HG02678 (cell line): ENCODE results near the gene CEP170B.
"Not testable (repeated sequence)": the region's sequence is repeated elsewhere in the genome, so short reads cannot be mapped to it uniquely, and the experiment has no call there.

Source experiments
- ATAC-seq: cut with Tn5 transposase; IDR thresholded peaks from one replicate; pipeline ENCODE4 v1.9.1; 2021; ENCODE audit warnings: mild to moderate bottlenecking, moderate library complexity; ENCODE audit not compliant: unreplicated experiment

CEP170B gene

DNA sequence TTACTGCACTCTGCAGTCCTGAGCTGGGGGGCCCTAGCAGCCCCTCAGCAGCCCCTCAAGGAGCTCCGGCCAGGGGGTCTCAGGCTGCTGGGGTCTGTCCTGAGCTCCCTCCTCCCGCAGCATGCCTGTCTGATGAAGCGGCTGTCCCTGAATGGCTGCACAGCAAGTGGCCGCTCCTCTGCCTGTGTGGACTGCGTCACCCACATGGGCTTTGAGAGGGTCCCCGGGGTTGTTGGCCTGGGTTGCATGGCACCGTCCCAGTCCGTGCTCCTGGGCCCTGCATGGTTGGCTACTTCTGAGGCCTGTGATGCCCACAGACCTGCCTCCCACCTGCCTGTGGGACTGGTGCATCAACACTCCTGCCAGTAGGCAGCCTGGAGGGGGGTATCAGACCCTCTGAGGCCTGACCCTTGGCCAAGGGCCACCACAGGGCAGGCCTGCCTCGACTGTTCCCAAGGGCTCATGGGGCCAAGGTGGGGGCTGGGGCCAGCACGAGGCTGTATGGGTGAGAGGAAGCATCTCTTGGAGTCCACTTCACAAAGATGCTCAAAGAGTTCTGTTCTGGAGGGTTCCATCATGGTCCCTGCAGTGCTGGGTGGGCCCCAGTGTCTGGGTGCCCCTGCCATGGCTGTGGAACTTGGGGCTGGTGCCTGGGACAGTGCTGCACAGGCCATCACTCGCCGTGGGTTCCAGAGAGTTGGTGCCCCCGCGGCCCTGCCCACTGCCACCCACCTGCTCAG is 12.2 kb downstream of the CEP170B start:
- no peak for ATAC-seq

DNA sequence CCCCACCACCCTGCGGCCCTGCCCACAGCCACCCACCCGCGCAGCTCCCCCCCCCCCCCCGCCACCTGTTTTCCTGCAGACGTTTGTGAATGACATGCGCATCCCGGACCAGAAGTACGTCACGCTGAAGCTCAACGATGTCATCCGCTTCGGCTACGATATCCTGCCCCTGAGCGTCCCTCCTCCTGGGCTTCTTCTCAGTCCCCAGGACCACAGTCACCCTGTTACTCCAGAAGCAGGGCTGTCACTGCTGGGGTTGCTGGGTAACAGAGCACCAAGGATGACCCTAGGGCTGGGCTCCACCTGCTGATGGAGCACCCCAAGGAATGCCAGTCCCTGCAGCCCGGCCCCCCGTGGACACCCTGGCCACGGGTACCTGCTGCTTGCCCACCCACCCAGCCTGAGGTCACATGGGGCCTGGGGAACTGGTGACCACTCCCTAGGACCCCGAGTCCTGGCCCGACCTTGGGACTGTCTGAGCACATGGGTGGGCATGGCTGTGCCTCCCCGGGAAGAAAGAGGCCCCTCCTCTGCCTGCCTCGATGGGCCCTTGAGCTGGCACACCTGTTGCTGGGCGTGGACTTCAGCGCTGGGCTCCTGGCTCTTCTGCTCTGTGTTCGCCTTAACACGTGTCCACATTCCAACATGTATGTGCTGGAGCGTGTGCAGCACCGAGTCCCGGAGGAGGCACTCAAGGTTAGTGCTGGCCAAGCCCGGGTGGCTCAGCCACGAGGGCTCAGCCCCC is 12.9 kb downstream of the CEP170B start:
- no peak for ATAC-seq

DNA sequence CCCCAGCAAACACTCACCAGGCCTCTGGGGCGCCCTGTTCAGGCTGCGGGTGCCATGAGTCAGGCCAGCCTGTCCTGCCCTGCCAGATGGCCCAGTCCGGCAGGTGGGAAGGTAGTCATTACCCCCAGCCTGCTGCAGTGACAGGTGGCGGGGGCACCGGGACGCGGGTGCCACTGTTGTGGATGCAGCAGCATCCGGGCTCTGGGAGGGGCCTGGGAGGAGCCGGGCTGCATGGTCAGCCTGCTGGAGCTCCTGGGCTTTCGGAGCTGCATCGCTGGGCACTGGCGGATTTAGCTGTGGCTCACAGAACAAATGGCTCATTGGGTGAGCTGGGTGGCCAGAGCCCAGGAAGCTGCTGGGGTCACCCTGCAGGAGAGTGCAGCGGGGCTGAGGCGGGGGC is 13.5 kb downstream of the CEP170B start:
- no peak for ATAC-seq

DNA sequence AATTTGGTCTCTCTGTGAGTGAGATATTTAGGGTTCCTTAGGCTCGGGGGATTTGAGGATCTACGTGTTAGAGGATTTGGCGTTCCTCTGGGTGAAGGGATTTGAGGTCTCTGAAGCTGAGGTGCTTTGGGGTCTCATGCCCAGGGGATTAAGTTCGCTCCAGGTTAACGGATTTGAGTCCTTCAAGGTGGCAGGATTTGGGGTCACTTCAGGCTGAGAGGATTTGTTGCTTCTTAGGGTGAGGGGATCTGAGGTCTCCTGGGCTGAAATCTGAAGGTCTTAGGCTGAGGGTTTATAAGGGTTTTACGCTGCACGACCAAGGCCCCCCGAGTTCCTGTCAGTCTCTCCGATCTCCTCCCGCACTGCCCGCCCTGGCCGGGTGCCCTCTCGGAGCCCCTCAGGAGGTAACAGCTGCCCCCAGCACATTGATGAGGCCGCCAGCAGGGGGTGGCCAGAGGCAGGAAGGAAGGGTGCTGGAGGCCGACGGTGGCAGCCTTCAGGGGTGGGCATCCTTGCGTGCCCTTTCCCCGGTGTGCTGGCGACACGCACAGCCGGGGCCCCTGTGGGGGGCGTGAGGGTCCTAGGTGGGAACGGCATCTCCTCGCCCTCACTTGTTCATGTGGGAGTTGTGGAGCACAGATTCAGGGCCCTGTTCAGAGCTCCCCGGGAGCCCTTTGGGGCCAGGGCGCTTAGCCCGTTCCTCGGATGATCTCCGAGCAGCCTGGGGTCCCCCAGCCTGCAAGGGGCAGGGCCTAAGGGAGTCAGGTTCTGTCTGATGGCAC is 14.3 kb downstream of the CEP170B start:
- no peak for ATAC-seq

DNA sequence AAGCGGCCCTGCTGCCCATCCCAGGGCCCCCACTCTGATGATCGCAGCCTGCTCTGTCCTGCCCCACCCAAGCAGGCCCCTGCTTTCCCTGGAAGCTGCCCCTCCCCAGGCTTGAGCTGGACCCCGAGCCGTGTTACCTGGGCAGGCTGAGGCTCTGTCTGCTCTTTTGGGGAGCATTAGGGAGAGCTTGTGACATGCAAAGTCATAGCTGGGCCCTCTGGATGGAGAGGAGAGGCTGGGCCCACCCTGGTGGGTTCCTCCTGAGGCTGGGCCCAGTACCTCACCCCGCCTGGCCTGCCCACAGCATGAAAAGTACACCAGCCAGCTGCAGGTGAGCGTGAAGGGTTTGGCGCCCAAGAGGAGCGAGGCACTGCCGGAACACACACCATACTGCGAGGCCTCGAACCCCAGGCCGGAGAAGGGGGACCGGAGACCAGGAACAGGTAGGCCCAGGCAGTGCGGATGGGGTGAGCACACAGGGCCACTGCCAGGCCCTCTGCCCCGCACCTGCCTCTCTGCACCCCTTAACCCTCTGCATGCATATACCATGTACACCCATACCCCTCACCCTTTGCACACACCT is 15.0 kb downstream of the CEP170B start:
- no peak for ATAC-seq

DNA sequence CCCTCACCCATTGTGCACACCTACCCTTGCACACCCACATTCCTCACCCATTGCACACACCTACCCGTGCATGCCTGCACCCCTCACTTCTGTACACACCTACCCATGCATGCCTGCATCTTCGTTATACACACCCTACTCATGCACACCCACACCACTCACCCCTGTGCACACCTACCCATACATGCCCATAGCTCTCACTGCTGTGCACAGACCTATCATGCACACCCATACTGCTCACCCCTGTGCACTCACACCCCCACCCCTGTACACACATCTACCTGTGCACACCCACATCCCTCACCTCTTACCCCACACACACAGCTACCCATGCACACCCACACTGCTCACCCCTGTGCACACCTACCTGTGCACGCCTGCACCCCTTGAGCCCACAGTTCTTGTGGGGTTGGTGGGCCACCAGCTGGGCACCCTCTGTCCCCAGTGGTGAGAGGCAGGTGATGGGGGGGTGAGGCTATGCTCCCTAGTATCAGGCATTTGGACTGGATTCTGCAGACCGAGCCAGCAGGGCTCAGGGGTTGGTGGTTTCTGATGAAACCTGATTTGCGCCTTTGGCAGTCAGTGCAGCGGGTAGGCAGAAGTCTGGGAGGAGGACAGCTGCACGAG is 15.6 kb downstream of the CEP170B start:
- ATAC-seq: no peak

DNA sequence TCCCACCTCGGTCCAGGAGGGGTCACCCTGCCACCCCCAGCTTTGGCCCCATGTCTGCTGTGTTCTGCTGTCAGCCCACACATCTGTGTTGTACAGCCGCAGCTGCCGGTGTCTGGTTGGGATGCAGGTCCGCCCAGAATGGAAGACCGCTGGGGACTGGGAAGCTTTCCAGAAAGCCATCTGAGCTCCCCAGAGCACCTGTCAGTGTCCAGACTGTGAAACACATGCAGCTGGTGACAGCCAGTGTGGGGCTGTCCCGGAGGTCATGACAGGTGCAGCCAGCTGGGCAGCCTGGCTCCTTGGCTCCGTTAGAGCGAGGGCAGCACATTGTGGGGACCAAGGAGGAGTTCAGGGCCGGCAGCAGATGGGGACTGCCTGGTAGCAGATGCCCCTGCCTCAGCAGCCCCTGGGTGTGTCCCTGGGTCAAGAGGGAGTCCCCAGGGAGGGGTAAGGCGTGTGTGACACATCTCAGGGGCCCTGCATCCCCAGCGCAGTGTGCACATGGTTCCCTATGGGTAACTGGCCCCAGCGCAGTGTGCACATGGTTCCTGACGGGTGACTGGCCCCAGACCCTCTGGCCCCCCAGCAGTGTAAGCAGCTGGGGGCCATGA is 16.4 kb downstream of the CEP170B start:
- no peak for ATAC-seq

DNA sequence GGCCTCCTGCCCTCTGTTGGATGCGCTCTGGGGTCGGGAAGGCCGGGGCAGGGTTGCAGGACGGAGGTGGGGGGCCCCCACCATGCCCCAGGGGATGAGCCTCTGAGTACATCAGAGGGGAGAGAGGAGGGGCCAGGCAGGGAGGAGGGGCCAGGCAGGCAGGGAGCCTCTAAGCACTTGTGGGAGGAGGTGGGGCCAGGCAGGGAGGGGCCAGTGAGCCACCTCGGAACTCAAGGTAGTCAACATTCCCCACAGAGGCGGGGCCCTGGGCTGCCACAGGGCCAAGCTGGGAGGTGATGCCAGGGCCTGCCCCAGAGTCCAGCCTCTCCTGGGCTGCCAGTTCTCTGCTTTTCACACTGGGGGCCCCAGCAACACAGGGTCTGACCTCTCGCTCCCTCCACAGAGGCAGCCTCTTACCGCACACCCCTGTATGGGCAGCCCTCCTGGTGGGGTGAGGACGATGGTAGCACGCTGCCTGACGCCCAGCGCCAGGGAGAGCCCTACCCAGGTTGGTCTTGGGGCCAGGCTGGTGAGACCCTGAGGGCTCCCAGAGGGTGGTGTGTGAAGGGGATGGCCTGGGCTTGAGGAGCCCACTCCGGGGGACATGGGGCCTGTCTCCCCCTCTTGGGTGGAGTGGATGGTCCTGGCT is 17.4 kb downstream of the CEP170B start:
- ATAC-seq: no peak

DNA sequence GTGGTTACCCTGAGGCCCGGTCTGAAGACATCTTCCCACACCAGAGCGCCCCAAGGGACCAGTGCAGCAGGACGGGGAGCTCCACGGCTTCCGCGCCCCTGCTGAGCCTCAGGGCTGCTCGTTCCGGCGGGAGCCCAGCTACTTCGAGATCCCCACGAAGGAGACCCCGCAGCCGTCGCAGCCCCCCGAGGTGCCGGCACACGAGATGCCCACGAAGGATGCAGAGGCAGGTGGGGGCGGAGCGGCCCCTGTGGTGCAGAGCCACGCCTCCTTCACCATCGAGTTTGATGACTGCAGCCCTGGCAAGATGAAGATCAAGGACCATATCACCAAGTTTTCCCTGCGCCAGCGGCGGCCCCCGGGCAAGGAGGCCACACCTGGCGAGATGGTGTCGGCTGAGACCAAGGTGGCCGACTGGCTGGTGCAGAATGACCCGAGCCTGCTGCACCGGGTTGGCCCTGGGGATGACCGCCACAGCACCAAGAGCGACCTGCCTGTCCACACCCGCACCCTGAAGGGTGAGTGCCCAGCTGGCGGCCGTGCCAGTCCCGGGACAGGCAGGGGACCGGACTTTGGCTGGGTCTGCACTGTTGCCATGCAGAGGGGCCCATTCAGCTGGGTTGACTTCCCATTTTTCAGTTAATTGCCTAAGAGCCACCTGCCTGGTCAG is 18.1 kb downstream of the CEP170B start:
- no peak for ATAC-seq

DNA sequence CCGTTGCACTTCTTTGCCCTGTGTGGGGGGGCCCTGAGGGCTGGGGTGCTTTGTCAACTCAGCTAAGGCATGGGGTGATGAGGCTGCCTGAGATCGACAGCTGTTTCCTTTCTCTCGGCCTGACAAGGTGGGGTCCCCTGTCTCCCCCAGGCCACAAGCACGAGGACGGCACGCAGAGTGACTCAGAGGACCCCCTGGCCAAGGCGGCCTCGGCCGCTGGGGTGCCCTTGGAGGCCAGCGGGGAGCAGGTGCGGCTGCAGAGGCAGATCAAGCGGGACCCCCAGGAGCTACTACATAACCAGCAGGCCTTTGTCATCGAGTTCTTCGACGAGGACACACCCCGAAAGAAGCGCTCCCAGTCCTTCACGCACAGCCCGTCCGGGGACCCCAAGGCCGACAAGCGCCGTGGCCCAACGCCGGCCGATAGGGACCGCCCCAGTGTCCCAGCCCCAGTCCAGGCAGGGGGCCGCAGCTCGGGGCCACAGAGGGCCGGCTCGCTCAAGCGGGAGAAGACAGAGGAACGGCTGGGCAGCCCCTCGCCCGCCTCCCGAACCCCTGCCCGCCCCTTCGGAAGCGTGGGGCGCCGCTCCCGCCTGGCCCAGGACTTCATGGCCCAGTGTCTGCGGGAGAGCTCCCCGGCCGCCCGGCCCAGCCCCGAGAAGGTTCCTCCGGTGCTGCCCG is 18.8 kb downstream of the CEP170B start:
- no peak for ATAC-seq

DNA sequence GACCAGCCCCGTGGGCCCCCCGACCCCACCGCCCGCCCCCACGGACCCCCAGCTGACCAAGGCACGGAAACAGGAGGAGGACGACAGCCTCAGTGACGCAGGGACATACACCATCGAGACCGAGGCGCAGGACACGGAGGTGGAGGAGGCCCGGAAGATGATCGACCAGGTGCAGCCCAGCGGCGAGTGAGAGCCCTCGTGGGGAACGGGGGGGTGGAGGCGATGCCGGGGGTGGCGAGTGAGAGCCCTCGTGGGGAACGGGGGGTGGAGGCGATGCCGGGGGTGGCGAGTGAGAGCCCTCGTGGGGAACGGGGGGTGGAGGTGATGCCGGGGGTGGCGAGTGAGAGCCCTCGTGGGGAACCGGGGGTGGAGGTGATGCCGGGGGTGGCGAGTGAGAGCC is 19.3 kb downstream of the CEP170B start:
- not testable (repeated sequence) for ATAC-seq

DNA sequence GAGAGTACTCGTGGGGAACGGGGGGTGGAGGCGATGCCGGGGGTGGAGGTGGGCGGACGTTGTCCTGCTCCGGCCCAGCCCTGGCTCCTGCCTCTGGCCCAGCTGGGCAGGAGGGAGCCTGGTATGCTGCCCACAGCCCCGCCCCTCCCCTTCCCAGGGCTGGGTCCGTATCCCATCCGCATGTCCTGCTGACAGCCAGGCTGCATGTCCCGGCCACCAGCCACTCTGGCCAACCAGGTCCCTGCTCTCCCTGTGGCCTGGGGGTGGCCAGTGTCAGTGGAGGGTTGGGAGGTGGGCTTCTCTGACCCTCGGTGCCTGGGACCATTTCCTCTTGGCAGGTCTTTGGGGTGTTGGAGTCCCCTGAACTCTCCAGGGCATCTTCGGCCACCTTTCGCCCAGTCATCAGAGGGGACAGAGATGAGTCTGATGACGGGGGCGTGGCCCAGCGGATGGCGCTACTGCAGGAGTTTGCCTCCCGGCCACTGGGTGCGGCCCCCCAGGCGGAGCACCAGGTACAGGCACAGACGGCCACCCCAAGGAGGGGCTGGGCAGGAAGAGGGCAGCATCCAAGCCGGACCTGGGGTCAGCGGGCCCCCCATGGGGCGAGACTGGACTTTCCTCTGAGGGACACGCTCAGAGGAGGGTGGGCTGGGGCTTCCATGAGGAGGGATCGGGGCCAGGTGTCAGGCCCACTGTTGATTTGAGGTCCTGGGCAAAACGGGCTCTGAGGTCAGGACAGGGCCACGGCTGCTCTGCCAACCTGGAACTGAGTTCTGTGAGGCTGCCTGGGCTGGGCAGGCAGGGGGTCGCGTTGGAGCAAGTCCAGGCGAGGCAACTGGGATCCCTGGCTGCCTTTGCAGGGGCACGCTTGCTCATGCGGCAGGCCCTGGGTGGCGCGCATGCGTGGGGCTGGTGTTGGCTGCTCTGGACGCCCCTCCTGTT is 20.2 kb downstream of the CEP170B start:
- no peak for ATAC-seq

DNA sequence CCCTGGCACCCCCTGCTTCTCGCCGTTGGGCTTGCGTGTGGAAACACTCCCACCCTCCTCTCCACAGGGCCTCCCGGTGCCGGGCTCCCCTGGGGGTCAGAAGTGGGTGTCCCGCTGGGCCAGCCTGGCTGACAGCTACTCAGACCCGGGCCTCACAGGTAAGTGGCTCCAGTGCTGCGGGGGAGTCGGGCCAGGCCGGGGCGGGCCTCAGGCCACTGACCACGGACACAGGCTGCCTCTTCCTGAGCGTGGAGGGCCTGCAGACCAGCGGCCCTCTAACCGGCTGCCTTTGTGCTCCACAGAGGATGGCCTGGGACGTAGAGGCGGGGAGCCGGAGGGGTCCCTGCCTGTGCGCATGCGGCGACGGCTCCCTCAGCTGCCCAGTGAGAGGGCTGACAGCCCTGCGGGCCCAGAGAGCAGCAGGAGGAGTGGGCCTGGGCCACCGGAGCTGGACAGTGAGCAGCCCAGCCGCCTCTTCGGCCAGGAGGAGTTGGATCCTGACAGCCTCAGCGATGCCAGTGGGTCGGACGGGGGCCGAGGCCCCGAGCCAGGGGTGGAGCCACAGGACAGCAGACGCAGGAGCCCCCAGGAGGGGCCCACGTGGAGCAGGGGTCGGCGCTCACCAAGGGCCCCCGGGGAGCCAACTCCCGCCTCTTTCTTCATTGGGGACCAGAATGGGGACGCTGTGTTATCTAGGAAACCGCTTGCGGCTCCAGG is 21.1 kb downstream of the CEP170B start:
- no peak for ATAC-seq

DNA sequence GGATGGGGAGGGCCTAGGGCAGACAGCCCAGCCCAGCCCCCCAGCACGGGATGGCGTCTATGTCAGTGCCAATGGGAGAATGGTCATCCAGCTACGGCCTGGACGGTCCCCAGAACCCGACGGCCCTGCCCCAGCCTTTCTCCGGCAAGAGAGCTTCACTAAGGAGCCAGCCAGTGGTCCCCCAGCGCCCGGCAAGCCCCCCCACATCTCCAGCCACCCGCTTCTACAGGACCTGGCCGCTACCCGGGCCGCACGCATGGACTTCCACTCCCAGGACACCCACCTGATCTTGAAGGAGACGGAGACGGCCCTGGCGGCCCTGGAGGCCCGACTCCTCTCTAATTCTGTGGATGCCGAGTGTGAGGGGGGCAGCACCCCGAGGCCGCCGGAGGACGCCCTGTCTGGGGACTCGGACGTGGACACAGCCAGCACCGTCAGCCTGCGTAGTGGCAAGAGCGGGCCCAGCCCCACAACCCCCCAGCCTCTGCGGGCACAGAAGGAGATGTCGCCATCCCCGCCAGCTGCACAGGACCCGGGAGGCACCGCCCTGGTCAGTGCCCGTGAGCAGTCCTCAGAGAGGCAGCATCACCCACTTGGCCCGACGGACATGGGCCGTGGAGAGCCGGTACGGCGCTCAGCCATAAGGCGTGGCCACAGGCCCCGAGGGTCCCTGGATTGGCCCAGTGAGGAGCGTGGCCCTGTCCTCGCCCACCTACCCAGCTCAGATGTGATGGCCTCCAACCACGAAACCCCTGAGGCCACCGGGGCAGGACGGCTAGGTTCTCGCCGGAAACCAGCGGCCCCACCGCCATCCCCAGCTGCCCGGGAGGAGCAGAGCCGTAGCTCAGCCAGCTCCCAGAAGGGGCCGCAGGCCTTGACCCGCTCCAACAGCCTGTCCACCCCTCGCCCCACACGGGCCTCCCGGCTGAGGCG is 21.9 kb downstream of the CEP170B start:
- ATAC-seq: no peak

DNA sequence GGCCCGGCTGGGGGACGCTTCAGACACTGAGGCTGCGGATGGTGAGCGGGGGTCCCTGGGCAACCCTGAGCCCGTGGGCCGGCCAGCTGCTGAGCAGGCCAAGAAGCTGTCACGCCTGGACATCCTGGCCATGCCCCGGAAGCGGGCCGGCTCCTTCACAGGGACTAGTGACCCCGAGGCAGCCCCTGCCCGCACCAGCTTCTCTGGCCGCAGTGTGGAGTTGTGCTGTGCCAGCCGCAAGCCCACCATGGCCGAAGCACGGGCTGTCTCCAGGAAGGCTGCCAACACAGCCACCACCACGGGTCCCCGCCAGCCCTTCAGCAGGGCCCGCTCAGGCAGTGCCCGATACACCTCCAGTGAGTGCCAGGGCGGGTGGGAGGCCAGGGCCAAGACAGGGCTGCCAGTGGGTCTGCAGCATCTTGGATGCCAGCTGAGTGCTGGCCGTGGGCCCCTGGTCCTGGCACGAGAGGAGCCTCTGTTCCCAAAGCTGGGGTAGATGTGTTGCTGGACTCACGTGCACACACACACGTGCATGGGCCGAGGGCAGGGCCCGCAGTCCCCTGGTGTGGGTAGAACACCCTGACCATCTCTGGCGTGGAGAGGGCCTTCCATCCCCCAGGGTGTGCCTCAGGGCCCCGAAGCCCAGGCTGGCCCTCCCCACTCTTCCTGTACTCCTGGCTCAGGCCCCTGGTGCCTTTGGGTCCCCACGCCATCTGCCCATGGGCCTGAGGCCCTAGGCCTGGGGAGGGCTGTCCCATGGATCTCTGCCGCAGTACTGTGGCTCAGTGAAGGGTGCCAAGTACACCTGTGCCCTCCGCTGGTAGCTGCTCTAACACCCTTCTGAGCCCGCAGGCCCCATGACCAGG is 22.8 kb downstream of the CEP170B start:
- ATAC-seq: no peak
